Esophagus squamous epithelium (tissue), 4 donors: ENCODE measurements around the gene UQCRC1.

Experiments used
- CTCF ChIP-seq, 6 experiments: fragments of 450-650 bp in 4 of 6; fragments of 200-600 bp in 2 of 6; sonication (generic) in 2 of 6; IDR thresholded peaks; one replicate each; pipeline ENCODE4 v1.5.1; 2016 to 2019; ENCODE audit warnings: antibody characterized with exemption in 6 of 6, mild to moderate bottlenecking in 4 of 6, moderate library complexity in 4 of 6
- POLR2A ChIP-seq, 4 donors: fragments of 450-650 bp; IDR thresholded peaks; one replicate each; pipeline ENCODE4 v1.6.1; 2017; ENCODE audit warnings: antibody characterized with exemption in 4 of 4, mild to moderate bottlenecking in 4 of 4, moderate library complexity in 3 of 4

- TF ChIP-seq CTCF (IDR thresholded peaks at IDR 0.05) (no peak), POLR2A (IDR thresholded peaks at IDR 0.05) (no peak)
These were observed 46.9 kb downstream of the UQCRC1 start for GRCh38 chr3:48562367-48563095.
